HCT116 (cell line): Measurements from ENCODE around the gene ATP4A.

Experiments
- EZH2 ChIP-seq: fragments of 200-600 bp; sonication (generic); IDR thresholded peaks from 2 replicates; pipeline ENCODE4 v1.6.1; 2017; ENCODE audit warnings: antibody characterized with exemption, mixed run types
- POLR2A ChIP-seq: IDR thresholded peaks from 2 replicates; pipeline ENCODE4 v1.7.0; 2011; ENCODE audit warnings: borderline replicate concordance; ENCODE audit not compliant: insufficient read depth, insufficient read length; ENCODE audit errors: extremely low read depth
- POLR2AphosphoS5 ChIP-seq: IDR thresholded peaks from 2 replicates; pipeline ENCODE4 v1.6.1; 2011; ENCODE audit warnings: mild to moderate bottlenecking, low read depth, low read length, moderate library complexity
- RAD21 ChIP-seq: IDR thresholded peaks from 2 replicates; pipeline ENCODE4 v1.6.1; 2012; ENCODE audit warnings: low read depth, mild to moderate bottlenecking
- SRF ChIP-seq: IDR thresholded peaks from 2 replicates; pipeline ENCODE4 v1.6.1; 2012; ENCODE audit warnings: low read depth
- TF ChIP-seq, protein P1 (sequence below), 3 experiments: fragments of 200-600 bp in 1 of 3; sonication (generic) in 1 of 3; IDR thresholded peaks in 2 of 3; conservative IDR thresholded peaks in 1 of 3; 2 replicates each; pipeline ENCODE4 v1.5.1; 2012 to 2017; ENCODE audit warnings: low read depth in 2 of 3, low read length in 2 of 3, antibody characterized with exemption in 1 of 3, borderline replicate concordance in 1 of 3, control low read depth in 1 of 3, mild to moderate bottlenecking in 1 of 3, mixed read lengths in 1 of 3, mixed run types in 1 of 3, moderate library complexity in 1 of 3; ENCODE audit not compliant: insufficient read depth in 1 of 3
- TF ChIP-seq, protein P2 (sequence below): IDR thresholded peaks from 2 replicates; pipeline ENCODE4 v1.6.1; 2012; ENCODE audit warnings: low read depth
- TF ChIP-seq, protein P3 (sequence below): IDR thresholded peaks from 2 replicates; pipeline ENCODE4 v1.6.1; 2011; ENCODE audit warnings: mild to moderate bottlenecking, low read length, moderate library complexity; ENCODE audit not compliant: insufficient replicate concordance; ENCODE audit errors: extremely low read depth

DNA sequence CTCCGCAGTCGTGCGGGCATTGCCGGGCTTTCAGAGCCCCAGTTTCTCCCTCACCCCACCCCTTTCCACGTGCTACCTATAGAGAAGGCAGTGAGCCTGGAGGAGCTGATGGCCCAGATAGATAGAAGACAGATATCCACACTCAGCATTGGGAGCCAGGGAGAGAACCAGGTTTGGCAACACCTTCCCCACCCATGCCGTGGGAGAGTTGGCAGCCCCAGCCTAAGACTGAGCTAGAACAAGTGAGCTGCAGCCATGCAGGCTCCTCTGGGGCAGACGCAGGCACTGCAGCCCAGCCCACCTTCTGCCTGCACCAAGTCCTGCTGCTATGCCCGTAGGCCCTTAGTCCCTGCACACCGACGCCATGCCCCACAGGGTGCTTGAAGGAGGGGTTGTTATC lies 62.8 kb downstream of the ATP4A start:
- TF ChIP-seq POLR2A (no peak), SRF (no peak), EZH2 (no peak), POLR2AphosphoS5 (no peak), RAD21 (no peak)
- TF ChIP-seq, protein P1, sequence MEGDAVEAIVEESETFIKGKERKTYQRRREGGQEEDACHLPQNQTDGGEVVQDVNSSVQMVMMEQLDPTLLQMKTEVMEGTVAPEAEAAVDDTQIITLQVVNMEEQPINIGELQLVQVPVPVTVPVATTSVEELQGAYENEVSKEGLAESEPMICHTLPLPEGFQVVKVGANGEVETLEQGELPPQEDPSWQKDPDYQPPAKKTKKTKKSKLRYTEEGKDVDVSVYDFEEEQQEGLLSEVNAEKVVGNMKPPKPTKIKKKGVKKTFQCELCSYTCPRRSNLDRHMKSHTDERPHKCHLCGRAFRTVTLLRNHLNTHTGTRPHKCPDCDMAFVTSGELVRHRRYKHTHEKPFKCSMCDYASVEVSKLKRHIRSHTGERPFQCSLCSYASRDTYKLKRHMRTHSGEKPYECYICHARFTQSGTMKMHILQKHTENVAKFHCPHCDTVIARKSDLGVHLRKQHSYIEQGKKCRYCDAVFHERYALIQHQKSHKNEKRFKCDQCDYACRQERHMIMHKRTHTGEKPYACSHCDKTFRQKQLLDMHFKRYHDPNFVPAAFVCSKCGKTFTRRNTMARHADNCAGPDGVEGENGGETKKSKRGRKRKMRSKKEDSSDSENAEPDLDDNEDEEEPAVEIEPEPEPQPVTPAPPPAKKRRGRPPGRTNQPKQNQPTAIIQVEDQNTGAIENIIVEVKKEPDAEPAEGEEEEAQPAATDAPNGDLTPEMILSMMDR (IDR thresholded peaks at IDR 0.05 in 2 of 3, conservative IDR thresholded peaks at IDR 0.05 in 1 of 3; ENCODE audit: borderline replicate concordance in 1 of 3, insufficient read depth in 1 of 3, low read depth in 2 of 3, low read length in 2 of 3), result no peak
- TF ChIP-seq, protein P2, sequence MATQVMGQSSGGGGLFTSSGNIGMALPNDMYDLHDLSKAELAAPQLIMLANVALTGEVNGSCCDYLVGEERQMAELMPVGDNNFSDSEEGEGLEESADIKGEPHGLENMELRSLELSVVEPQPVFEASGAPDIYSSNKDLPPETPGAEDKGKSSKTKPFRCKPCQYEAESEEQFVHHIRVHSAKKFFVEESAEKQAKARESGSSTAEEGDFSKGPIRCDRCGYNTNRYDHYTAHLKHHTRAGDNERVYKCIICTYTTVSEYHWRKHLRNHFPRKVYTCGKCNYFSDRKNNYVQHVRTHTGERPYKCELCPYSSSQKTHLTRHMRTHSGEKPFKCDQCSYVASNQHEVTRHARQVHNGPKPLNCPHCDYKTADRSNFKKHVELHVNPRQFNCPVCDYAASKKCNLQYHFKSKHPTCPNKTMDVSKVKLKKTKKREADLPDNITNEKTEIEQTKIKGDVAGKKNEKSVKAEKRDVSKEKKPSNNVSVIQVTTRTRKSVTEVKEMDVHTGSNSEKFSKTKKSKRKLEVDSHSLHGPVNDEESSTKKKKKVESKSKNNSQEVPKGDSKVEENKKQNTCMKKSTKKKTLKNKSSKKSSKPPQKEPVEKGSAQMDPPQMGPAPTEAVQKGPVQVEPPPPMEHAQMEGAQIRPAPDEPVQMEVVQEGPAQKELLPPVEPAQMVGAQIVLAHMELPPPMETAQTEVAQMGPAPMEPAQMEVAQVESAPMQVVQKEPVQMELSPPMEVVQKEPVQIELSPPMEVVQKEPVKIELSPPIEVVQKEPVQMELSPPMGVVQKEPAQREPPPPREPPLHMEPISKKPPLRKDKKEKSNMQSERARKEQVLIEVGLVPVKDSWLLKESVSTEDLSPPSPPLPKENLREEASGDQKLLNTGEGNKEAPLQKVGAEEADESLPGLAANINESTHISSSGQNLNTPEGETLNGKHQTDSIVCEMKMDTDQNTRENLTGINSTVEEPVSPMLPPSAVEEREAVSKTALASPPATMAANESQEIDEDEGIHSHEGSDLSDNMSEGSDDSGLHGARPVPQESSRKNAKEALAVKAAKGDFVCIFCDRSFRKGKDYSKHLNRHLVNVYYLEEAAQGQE, result no peak
- TF ChIP-seq, protein P3, sequence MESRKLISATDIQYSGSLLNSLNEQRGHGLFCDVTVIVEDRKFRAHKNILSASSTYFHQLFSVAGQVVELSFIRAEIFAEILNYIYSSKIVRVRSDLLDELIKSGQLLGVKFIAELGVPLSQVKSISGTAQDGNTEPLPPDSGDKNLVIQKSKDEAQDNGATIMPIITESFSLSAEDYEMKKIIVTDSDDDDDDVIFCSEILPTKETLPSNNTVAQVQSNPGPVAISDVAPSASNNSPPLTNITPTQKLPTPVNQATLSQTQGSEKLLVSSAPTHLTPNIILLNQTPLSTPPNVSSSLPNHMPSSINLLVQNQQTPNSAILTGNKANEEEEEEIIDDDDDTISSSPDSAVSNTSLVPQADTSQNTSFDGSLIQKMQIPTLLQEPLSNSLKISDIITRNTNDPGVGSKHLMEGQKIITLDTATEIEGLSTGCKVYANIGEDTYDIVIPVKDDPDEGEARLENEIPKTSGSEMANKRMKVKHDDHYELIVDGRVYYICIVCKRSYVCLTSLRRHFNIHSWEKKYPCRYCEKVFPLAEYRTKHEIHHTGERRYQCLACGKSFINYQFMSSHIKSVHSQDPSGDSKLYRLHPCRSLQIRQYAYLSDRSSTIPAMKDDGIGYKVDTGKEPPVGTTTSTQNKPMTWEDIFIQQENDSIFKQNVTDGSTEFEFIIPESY, result no peak
